Measurements from ENCODE around the gene RNF103.

Gene RNF103

GRCh38 chr2:86566158-86566820 is 57.4 kb downstream of the RNF103 start:
- DNase-seq (ENCODE audit: low read depth in 3 of 3): no peak

GRCh38 chr2:86563650-86564061 is 60.0 kb downstream of the RNF103 start:
- DNase-seq (ENCODE audit: low read depth in 3 of 3): no peak

DNA sequence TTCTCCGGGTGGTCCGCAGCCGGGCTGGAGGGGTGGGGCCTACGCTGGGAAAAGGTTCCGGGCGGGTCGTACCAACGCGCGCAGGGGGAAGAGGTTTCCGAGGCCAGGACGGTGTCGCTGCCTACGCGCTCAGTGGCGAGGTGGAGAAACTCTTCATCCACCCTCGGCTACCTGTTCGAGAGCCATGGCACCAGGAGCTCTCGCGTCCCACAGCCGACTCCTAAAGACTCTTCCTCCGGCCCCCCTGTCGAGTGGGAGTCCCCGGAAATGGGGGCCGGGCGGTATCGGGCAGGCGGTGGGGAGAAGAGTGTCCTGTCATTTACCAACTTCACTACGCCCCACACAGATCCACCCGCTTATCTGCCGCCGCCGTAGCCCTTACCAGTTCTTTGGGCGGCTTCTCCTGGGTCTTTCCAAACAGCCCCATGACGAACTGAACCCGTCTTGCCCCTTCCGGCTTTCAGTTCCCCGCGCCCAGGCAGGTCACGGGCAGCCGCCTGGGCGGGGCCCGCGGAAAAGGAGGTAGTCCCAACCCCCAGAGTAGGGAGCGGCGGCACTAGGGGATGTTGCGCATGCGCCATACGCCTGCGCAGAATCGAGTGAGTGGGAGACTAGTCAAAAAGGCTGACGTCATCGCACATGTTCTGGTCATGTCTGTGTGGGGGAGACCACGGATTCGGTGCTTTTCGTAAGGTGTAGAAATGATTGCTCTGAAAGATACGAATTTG is 60.6 kb downstream of the RNF103 start, which contains the start of gene CHMP3:
Gene CHMP3 (minus strand): TSS at position 522 of the 728 bp plus-strand sequence. CDS start 95 bp downstream, at position 427.
- DNase-seq (ENCODE audit: low read depth in 3 of 3): peak; percentile 80 to 95 (median 95)

DNA sequence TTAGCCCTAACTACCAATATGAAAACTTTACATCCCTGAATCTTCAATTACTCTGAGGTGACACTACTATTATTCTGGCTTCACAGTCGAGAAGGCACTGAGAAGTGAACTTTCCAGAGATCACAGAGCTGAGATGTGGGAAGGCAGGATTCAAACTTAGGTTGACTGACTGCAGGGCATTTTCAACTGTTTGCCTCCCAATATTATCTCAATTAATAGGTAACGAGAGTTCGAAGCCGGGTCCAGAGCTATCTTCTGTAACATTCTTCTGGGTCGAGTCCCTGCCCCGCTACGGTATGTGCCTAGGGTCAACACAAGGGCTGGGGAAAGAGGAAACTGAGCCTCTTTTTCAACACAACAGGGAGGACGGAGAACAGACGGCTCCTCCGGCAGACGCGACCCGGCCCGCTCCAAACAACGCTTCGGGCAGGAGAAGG is 61.2 kb downstream of the RNF103 start:
- DNase-seq (ENCODE audit: low read depth in 3 of 3): no peak

DNA sequence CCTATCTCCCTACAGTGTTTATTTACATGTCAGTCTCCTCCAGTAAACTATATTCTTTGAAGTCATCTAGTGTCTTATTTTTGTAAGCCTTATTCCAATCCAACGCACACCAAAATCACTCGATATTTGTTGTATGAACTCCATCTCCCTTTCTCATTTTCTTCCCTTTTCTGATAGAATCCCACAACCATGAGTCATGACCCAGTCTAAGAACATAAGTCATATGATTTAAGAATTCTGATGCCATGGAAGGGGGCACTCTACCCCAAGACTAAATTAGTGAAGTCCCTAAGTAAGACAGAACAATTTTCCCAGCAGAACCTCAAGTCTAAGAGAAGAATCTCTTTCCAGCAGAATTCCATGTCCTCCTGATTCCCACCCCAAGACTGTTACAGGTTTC is 65.8 kb downstream of the RNF103 start:
- DNase-seq (ENCODE audit: low read depth in 3 of 3): no peak

DNA sequence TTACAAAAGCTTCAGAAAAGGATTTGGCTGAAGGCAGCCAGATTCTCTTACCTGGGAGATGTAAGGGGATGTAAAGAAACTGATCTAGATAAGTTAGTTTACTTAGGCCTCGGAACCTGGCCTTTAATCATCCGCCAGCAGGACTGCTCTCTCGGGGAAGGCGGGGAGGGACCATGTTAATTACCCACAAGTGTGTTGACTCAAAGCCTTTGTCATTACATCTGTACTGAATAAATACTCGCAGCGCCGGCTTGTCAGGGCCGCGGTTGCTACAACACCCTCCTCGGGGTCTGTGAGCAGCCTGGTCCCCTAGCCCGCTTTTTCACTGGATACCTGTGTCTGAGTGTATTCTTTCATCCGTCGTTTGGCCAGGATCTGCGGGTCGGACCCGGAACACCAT is 67.2 kb downstream of the RNF103 start:
- no peak for DNase-seq (ENCODE audit: low read depth in 3 of 3)

All from stimulated activated CD4-positive, alpha-beta T cell treated with anti-CD3 and anti-CD28 coated beads, TNF-alpha, amount 100 ng/mL, for 4 hours (primary cell).